GM12878 (cell line): ENCODE measurements around the gene KIDINS220. TPM values are rescaled to one million over a fixed set of nuclear protein-coding genes. Genes with fewer than 3 reads are reported as not detected.

Experiments
- ATAC-seq: fragments of 200-7000 bp; cut with Tn5 transposase; 3 replicates; pipeline ENCODE4 v1.9.1; 2020; ENCODE audit warnings: mild to moderate bottlenecking, moderate library complexity
- BruUV-seq: library from RNA; stranded (reverse); fragments of 400-500 nt; replicated peaks from 2 replicates; lab custom pipeline; 2021; lab: Mats Ljungman, UMichigan
- CTCF ChIA-PET: fragments of 300-600 bp; sonication (Branson Sonifier 250); formaldehyde crosslinking; extraction: SDS; loops from one replicate; lab custom pipeline; 2021; ENCODE audit warnings: inconsistent platforms; lab: Yijun Ruan, JAX
- POLR2A ChIA-PET: fragments of 350-600 bp; formaldehyde crosslinking; extraction: SDS; loops from one replicate; lab custom pipeline; 2021; ENCODE audit warnings: inconsistent platforms; lab: Charles Lee
- RAD21 ChIA-PET: fragments of 300-600 bp; sonication (Branson Sonifier 250); formaldehyde crosslinking; loops from one replicate; lab custom pipeline; 2023; ENCODE audit warnings: antibody characterized with exemption; ENCODE audit not compliant: unreplicated experiment; lab: Charles Lee
- SMC1A ChIA-PET: fragments of 300-600 bp; sonication (Branson Sonifier 250); formaldehyde crosslinking; loops from one replicate; lab custom pipeline; 2023; ENCODE audit not compliant: unreplicated experiment, uncharacterized antibody; lab: Charles Lee
- DNase-seq: peaks from one replicate; pipeline ENCODE4 v3.0.0-alpha.2; 2011; ENCODE audit warnings: low read depth, low spot score
- FAIRE-seq: peaks from 3 replicates; lab custom pipeline; 2011; peaks lifted over from hg19 to GRCh38; lab: Jason Lieb, UNC
- H2AFZ ChIP-seq: 2 replicates; pipeline ENCODE4 v1.6.0; 2011; ENCODE audit warnings: low read depth, low read length, control low read depth; ENCODE audit not compliant: control insufficient read depth
- H3K27ac ChIP-seq: 2 replicates; pipeline ENCODE4 v1.5.1; 2011; ENCODE audit warnings: control low read depth; ENCODE audit not compliant: control insufficient read depth, insufficient read depth
- H3K27me3 ChIP-seq, 2 experiments: replicated peaks in 1 of 2; 2 replicates each; pipeline versions ENCODE4 v1.6.0 to v1.6.1; 2011; ENCODE audit warnings: low read length in 1 of 2; ENCODE audit not compliant: control insufficient read depth in 2 of 2, insufficient read depth in 2 of 2
- H3K36me3 ChIP-seq, 2 experiments: 2 replicates each; pipeline ENCODE4 v1.5.1; 2011; ENCODE audit warnings: low read length in 1 of 2; ENCODE audit not compliant: control insufficient read depth in 2 of 2, insufficient read depth in 2 of 2
- H3K4me1 ChIP-seq: 2 replicates; pipeline ENCODE4 v1.6.1; 2011; ENCODE audit warnings: mild to moderate bottlenecking, low read length, moderate library complexity, mixed read lengths; ENCODE audit not compliant: control insufficient read depth, insufficient read depth
- H3K4me2 ChIP-seq: 2 replicates; pipeline ENCODE4 v1.6.0; 2011; ENCODE audit warnings: control low read depth; ENCODE audit not compliant: control insufficient read depth, insufficient read depth
- H3K4me3 ChIP-seq: fragments of 200-600 bp; sonication (generic); 2 replicates; pipeline ENCODE4 v1.5.1; 2016
- H3K79me2 ChIP-seq: 2 replicates; pipeline ENCODE4 v1.6.0; 2011; ENCODE audit warnings: low read length; ENCODE audit not compliant: control insufficient read depth, insufficient read depth
- H3K9ac ChIP-seq: 2 replicates; pipeline ENCODE4 v1.8.0; 2011; ENCODE audit warnings: low read length, control low read depth, mixed read lengths; ENCODE audit not compliant: control insufficient read depth, insufficient read depth
- H3K9me3 ChIP-seq: replicated peaks from 3 replicates; pipeline ENCODE4 v1.5.1; 2011; ENCODE audit warnings: mild to moderate bottlenecking, low read length; ENCODE audit not compliant: control insufficient read depth, insufficient read depth
- H4K20me1 ChIP-seq: 2 replicates; pipeline ENCODE4 v1.6.0; 2011; ENCODE audit not compliant: control insufficient read depth, insufficient read depth
- EZH2 ChIP-seq: IDR thresholded peaks from 2 replicates; pipeline ENCODE4 v1.6.1; 2012; ENCODE audit warnings: low read depth, mild to moderate bottlenecking, control low read depth, inconsistent platforms, low read length, borderline replicate concordance; ENCODE audit not compliant: control insufficient read depth
- GATAD2B ChIP-seq: fragments of 450-650 bp; conservative IDR thresholded peaks from 2 replicates; pipeline ENCODE4 v1.6.1; 2017; ENCODE audit warnings: low read depth, mild to moderate bottlenecking, moderate library complexity
- HSF1 ChIP-seq: fragments of 150-350 bp; IDR thresholded peaks from 2 replicates; pipeline ENCODE4 v1.6.1; 2014; ENCODE audit warnings: mild to moderate bottlenecking, low read depth, low read length
- IRF4 ChIP-seq: IDR thresholded peaks from 2 replicates; pipeline ENCODE4 v1.6.1; 2011; ENCODE audit warnings: low read depth, low read length
- MTA3 ChIP-seq: IDR thresholded peaks from 2 replicates; pipeline ENCODE4 v1.6.1; 2012; ENCODE audit warnings: low read length, inconsistent platforms, borderline replicate concordance
- NFIC ChIP-seq: IDR thresholded peaks from 2 replicates; pipeline ENCODE4 v1.6.1; 2012; ENCODE audit warnings: low read depth, mild to moderate bottlenecking, inconsistent platforms, low read length, moderate library complexity
- NFYB ChIP-seq: IDR thresholded peaks from 2 replicates; pipeline ENCODE4 v1.6.1; 2011; ENCODE audit warnings: low read depth, mild to moderate bottlenecking, low read length, improper control_type of control experiment, moderate library complexity; ENCODE audit not compliant: insufficient read depth
- PAX5 ChIP-seq: IDR thresholded peaks from 2 replicates; pipeline ENCODE4 v1.6.1; 2011; ENCODE audit warnings: low read depth, low read length, borderline replicate concordance
- SIX5 ChIP-seq: IDR thresholded peaks from 2 replicates; pipeline ENCODE4 v1.6.1; 2011; ENCODE audit warnings: mild to moderate bottlenecking, low read depth, low read length, moderate library complexity; ENCODE audit not compliant: severe bottlenecking
- SMAD5 ChIP-seq: IDR thresholded peaks from 2 replicates; pipeline ENCODE4 v1.6.1; 2016; ENCODE audit warnings: antibody characterized with exemption, low read depth
- STAT1 ChIP-seq: fragments of 450-650 bp; conservative IDR thresholded peaks from 2 replicates; pipeline ENCODE4 v1.6.1; 2014; ENCODE audit warnings: antibody characterized with exemption, mild to moderate bottlenecking
- STAT3 ChIP-seq: IDR thresholded peaks from 2 replicates; pipeline ENCODE4 v1.6.1; 2011; ENCODE audit warnings: low read depth, low read length, improper control_type of control experiment
- USF1 ChIP-seq: IDR thresholded peaks from 2 replicates; pipeline ENCODE4 v1.6.1; 2011; ENCODE audit warnings: borderline replicate concordance, low read depth, mild to moderate bottlenecking, moderate library complexity, mixed read lengths, low read length; ENCODE audit not compliant: insufficient read depth; ENCODE audit errors: extremely low read length
- WGBS: methylation state at CpG from one replicate; pipeline ENCODE4 v1.1.6; 2016; ENCODE audit warnings: low lambda C conversion rate; ENCODE audit not compliant: insufficient replicate concordance, insufficient coverage; ENCODE audit errors: missing lambda C conversion rate; 5-methylcytosine and 5-hydroxymethylcytosine counted together
- in situ Hi-C: fragments of 300-500 bp; cut with MboI; formaldehyde crosslinking; loops from 9 replicates; pipeline ENCODE4 v1.14.3; 2018; ENCODE audit warnings: mixed read lengths
- intact Hi-C: fragments of 100-400 bp; cut with micrococcal nuclease; formaldehyde crosslinking; loops from one replicate; pipeline ENCODE4 v1.14.2; 2022; ENCODE audit not compliant: unreplicated experiment
- polyA plus RNA-seq, 11 experiments: library from polyadenylated mRNA; depleted of rRNA in 4 of 11; unstranded in 6 of 11; stranded (reverse) in 5 of 11; fragments of >200 nt; fragmentation: Nextera tagmentation in 4 of 11; fragmentation: Illumina TruSeq in 1 of 11; extraction: Ambion mirVana in 4 of 11; extraction: Trizol in 1 of 11; gene quantifications; 1 replicate in 1 of 11; 2 replicates in 10 of 11; pipeline versions ENCODE4 v1.2.1 to v1.2.3, GENCODE V29; 2011 to 2016; ENCODE audit warnings: inconsistent platforms in 2 of 11, missing spikeins in 2 of 11, low read depth in 1 of 11
- total RNA-seq, 4 experiments: library from RNA; depleted of rRNA in 3 of 4; stranded (reverse); fragments of >200 nt in 3 of 4; fragmentation: Illumina TruSeq in 1 of 4; extraction: Trizol in 1 of 4; gene quantifications; 2 replicates each; pipeline versions ENCODE4 v1.2.1 to v1.2.3, GENCODE V29; 2013 to 2021

The KIDINS220 gene
- total and polyA plus RNA-seq, 10 of the 15 experiments (the other 5 are each of a cell fraction or from before 2014, with no cell fraction given), result 6.0 to 31.2 (median 16.0) TPM

- no peak for DNase-seq
- no peak for FAIRE-seq
- no peak overlapping the region for H3K4me2 ChIP-seq
- H3K4me3 ChIP-seq, result no peak overlapping the region
- H4K20me1 ChIP-seq, result no peaks in the 10 kb centered on the region
- ChIA-PET CTCF (no interaction called here), SMC1A (interaction anchor here (0.6 to 1.3 kb wide), 2 partner anchors 26 to 1148 kb away, joined by 3 read pairs; no protein-coding TSS in a partner anchor), POLR2A (interaction anchor here (2.0 kb wide), 1 partner anchor 17 kb away, joined by 4 read pairs; no protein-coding TSS in a partner anchor), RAD21 (no interaction called here)
- H3K9ac ChIP-seq, result no peak overlapping the region
- in situ Hi-C loops (no loop called here), intact Hi-C loops (no loop called here)
- H3K9me3 ChIP-seq, result no peaks in the 10 kb centered on the region
- H3K36me3 ChIP-seq, result peaks cover 0 to 6% of the 10 kb centered on the region in 2 experiments; a peak in 1 of 4 replicates
- no TSS peak for BruUV-seq
- no peak overlapping the region for H3K27ac ChIP-seq
- no peaks in the 10 kb centered on the region for H3K79me2 ChIP-seq
- no peaks in the 10 kb centered on the region for H3K27me3 ChIP-seq
- ATAC-seq, result no peak
- WGBS, result 97% methylated on average over 4 of the region's 4 CpGs
- H2AFZ ChIP-seq, result no peak overlapping the region
- H3K4me1 ChIP-seq, result no peaks in the 10 kb centered on the region
- TF ChIP-seq STAT3 (no peak), NFIC (no peak), GATAD2B (no peak), STAT1 (no peak), EZH2 (no peak), IRF4 (no peak), SIX5 (no peak), MTA3 (no peak), NFYB (no peak), HSF1 (no peak), PAX5 (no peak), SMAD5 (no peak), USF1 (no peak)
Observed at GRCh38 chr2:8822218-8822617, 15.2 kb downstream of the KIDINS220 start.
